ENCODE measurements around the gene JMJD4. TPM values are rescaled to one million over a fixed set of nuclear protein-coding genes. Genes with fewer than 3 reads are reported as not detected.

The JMJD4 gene
- total and polyA plus RNA-seq, 2 of the 8 experiments (the other 6 are each of a cell fraction or from before 2014, with no cell fraction given) = 13.2 to 23.3 TPM

DNA sequence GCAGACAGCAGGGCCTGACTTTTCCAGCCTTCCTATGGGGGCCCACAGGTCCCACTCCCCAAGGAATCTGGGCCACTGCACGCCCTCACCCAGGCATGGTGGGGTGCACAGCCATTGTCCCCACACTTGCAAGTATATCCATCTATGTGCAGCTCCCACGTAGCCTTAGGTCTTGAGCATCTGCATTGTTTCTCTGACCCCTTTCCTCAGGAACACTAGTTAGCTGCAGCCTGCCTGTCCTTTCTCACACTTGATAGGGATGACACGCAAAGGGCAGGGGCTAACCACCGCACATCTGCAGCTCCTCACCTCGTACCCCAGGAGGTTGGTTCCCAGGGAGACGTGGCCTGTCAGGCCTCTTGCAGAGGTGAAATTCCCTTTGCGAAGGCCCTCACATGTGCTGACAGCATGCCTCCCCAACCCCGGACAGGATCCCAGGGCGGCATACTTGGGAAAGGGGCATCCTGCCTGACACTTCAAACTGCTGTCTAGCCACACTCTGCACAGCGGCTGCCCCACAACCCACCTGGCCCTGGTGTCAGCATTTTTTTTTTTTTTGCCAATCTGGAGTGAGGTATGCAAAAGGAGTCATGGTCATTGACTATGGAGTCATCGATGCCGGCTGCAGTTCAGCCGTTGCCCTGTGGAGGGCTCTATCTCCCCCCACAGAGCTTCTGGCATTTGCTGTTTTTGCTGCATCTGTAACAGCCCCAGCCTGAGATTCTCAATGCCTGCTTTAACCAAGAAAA, 5.0 kb downstream of the JMJD4 start:
- Histone ChIP-seq H3K9me3 (ENCODE audit: insufficient read depth in 2 of 2, low read depth in 1 of 2, low read length in 1 of 2) (no peaks in the 10 kb centered on the region), H3K14ac (ENCODE audit: insufficient read length) (no peak overlapping the region), H2BK120ac (replicated peaks; ENCODE audit: low read depth, low read length) (no peak overlapping the region), H2AK5ac (ENCODE audit: low read depth, low read length) (peak overlapping the region; percentile 11; the same call in 1 of the 2 replicates), H3K23me2 (ENCODE audit: low read depth, low read length) (peaks cover 8% of the 10 kb centered on the region), H2BK5ac (ENCODE audit: low read depth, low read length) (peak overlapping the region; percentile 26), H4K20me1 (replicated peaks in 1 of 2; ENCODE audit: control insufficient read depth in 1 of 2, insufficient read depth in 2 of 2, low read length in 2 of 2) (peaks cover 3 to 29% of the 10 kb centered on the region in 2 experiments), H3K36me3 (ENCODE audit: control insufficient read depth in 2 of 4, insufficient read depth in 4 of 4, low read length in 3 of 4) (peaks cover 6 to 23% (median 11%) of the 10 kb centered on the region in 4 experiments; a peak in 6 of 8 replicates), H3K4me3 (ENCODE audit: extremely low read depth in 1 of 4, insufficient read depth in 2 of 4, low read depth in 3 of 4, low read length in 4 of 4) (no peak overlapping the region; a peak in 2 of 8 replicates), H2AFZ (ENCODE audit: low read length) (no peak overlapping the region), H3K56ac (replicated peaks; ENCODE audit: insufficient read length, low read depth, low read length) (no peak overlapping the region), H3K23ac (ENCODE audit: insufficient read length) (no peak overlapping the region), H2BK15ac (ENCODE audit: low read length) (0 out of 2 replicates have a peak overlapping the region, but pooled peaks have one; percentile 9), H2BK12ac (ENCODE audit: low read depth, low read length) (peak overlapping the region; percentile 75; the same call in 1 of the 2 replicates), H4K5ac (ENCODE audit: insufficient read length, low read depth, low read length) (no peak overlapping the region), H3K79me1 (ENCODE audit: low read depth, low read length) (0 out of 2 replicates have a peak, but pooled peaks cover 3% of the 10 kb centered on the region), H3K4me2 (ENCODE audit: insufficient read depth in 1 of 2, low read depth in 2 of 2, low read length in 2 of 2) (peak overlapping the region in 1 of 2 experiments; percentile 100; a peak in 3 of 4 replicates), H4K8ac (ENCODE audit: extremely low read depth, insufficient read depth, low read length) (no peak overlapping the region; the same call in 1 of the 2 replicates), H4K91ac (replicated peaks; ENCODE audit: insufficient read length, low read length) (no peak overlapping the region), H3K4me1 (replicated peaks in 1 of 4; ENCODE audit: control insufficient read depth in 3 of 4, insufficient read depth in 4 of 4, low read length in 3 of 4) (peaks cover 0 to 19% (median 13%) of the 10 kb centered on the region in 4 experiments; a peak in 6 of 7 replicates), H3K4ac (replicated peaks; ENCODE audit: insufficient read length, low read depth, low read length) (no peak overlapping the region), H3K18ac (ENCODE audit: extremely low read depth, low read length) (no peak overlapping the region), H2BK20ac (ENCODE audit: low read length) (no peak overlapping the region), H3K27me3 (replicated peaks in 1 of 4; ENCODE audit: control insufficient read depth in 3 of 4, extremely low read depth in 1 of 4, insufficient read depth in 3 of 4, low read length in 3 of 4) (no peaks in the 10 kb centered on the region), H3K79me2 (ENCODE audit: control insufficient read depth in 1 of 2, insufficient read depth in 2 of 2, low read length in 2 of 2) (peaks cover 0 to 13% of the 10 kb centered on the region in 2 experiments; a peak in 2 of 4 replicates), H3K9ac (replicated peaks in 1 of 4; ENCODE audit: extremely low read depth in 1 of 4, low read depth in 3 of 4, low read length in 3 of 4) (no peak overlapping the region), H3K27ac (ENCODE audit: low read depth, low read length) (no peak overlapping the region)
- FAIRE-seq = peak; percentile 79
- WGBS, 2 experiments (ENCODE audit: extremely low coverage in 1 of 2, insufficient coverage in 1 of 2, insufficient read length in 1 of 2, insufficient replicate concordance in 2 of 2, low coverage in 1 of 2, low lambda C conversion rate in 2 of 2, missing lambda C conversion rate in 1 of 2) = 53% methylated on average over 12 of the region's 13 CpGs; no CpG with 5 or more reads in 1 of the 2 experiments
- ChIA-PET CTCF (ENCODE audit: partially characterized antibody) (interaction anchor here (0.6 to 2.9 kb wide), 33 partner anchors 8 to 1160 kb away, joined by 3 to 11 read pairs (median 4); no protein-coding TSS in a partner anchor), POLR2A (ENCODE audit: partially characterized antibody) (interaction anchor here (0.7 to 1.9 kb wide), 7 partner anchors 9 to 729 kb away, joined by 3 to 5 read pairs (median 4); partner anchors contain the start of gene ZNF678)
- peak; percentile 27 to 81 for DNase-seq (ENCODE audit: low read depth in 1 of 2, low spot score in 2 of 2)
- TF ChIP-seq POLR2AphosphoS5 (IDR thresholded peaks at IDR 0.05; ENCODE audit: low read depth, low read length) (peak; percentile 31), TBP (IDR thresholded peaks at IDR 0.05; ENCODE audit: low read depth, low read length) (no peak), SIN3A (conservative IDR thresholded peaks at IDR 0.05 in 1 of 2, IDR thresholded peaks at IDR 0.05 in 1 of 2; ENCODE audit: low read depth in 1 of 2, low read length in 2 of 2) (0 out of 4 replicates have a peak, but pooled peaks of 1 of the 2 experiments have one; percentile 44)
- TF ChIP-seq, protein P1, sequence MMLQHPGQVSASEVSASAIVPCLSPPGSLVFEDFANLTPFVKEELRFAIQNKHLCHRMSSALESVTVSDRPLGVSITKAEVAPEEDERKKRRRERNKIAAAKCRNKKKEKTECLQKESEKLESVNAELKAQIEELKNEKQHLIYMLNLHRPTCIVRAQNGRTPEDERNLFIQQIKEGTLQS (IDR thresholded peaks at IDR 0.05; ENCODE audit: insufficient read depth, low read depth, low read length) = 0 out of 2 replicates have a peak, but pooled peaks have one; percentile 19

Data from H1 (cell line).